Pancreas (tissue), 10 donors: ENCODE results near the gene IL33. TPM values are rescaled to one million over a fixed set of nuclear protein-coding genes. Genes with fewer than 3 reads are reported as not detected.
A peak's percentile ranks its signal among the peaks of the same experiment; 100 is the strongest.

Experiments used
- ATAC-seq, 4 donors: fragments of 200-7000 bp; cut with Tn5 transposase; one replicate each; pipeline versions ENCODE4 v1.8.0 to v1.9.1; 2020; ENCODE audit warnings: mild to moderate bottlenecking in 4 of 4, moderate library complexity in 4 of 4
- DNase-seq, 6 donors: peaks; one replicate each; pipeline ENCODE4 v3.0.0-alpha.2; 2020
- FAIRE-seq: peaks from 2 replicates; lab custom pipeline; 2012; peaks lifted over from hg19 to GRCh38; lab: Jason Lieb, UNC
- H3K27ac ChIP-seq, 4 donors: fragments of 200-600 bp; sonication (generic); 1 replicate in 3 of 4; 2 replicates in 1 of 4; pipeline versions ENCODE4 v1.5.0 to v1.8.0; 2020
- H3K27me3 ChIP-seq, 4 donors: fragments of 200-600 bp; one replicate each; pipeline ENCODE4 v1.8.0; 2021
- H3K36me3 ChIP-seq, 3 donors: fragments of 200-600 bp; sonication (generic) in 1 of 3; one replicate each; pipeline versions ENCODE4 v1.5.0 to v1.8.0; 2020 to 2021
- H3K4me1 ChIP-seq, 3 donors: fragments of 200-600 bp; one replicate each; pipeline ENCODE4 v1.8.0; 2021
- H3K4me3 ChIP-seq, 4 donors: fragments of 200-600 bp; sonication (generic) in 2 of 4; one replicate each; pipeline versions ENCODE4 v1.5.0 to v1.8.0; 2020 to 2021
- H3K9me3 ChIP-seq, 4 donors: fragments of 200-600 bp; one replicate each; pipeline ENCODE4 v1.8.0; 2021
- CTCF ChIP-seq, 4 donors: fragments of 200-600 bp; sonication (generic) in 3 of 4; IDR thresholded peaks; one replicate each; pipeline versions ENCODE4 v1.5.0 to v1.8.0; 2021; ENCODE audit warnings: antibody characterized with exemption in 4 of 4
- WGBS, 2 donors: extraction: QIAGEN DNeasy Blood & Tissue Kit; methylation state at CpG; one replicate each; pipeline ENCODE4 v1.1.7; 2013; 5-methylcytosine and 5-hydroxymethylcytosine counted together
- intact Hi-C, 3 donors: fragments of 100-400 bp; cut with DNase I; formaldehyde crosslinking; loops; one replicate each; pipeline versions ENCODE4 v1.11.1 to v1.14.2; 2022
- polyA plus RNA-seq, 2 donors: library from polyadenylated mRNA; stranded (reverse); fragments of 200-250 nt; gene quantifications; one replicate each; pipeline ENCODE4 v1.2.3, GENCODE V29; 2013
- total RNA-seq, 6 donors: library from RNA; stranded (reverse); fragmentation: NEBNext Ultra II Directional in 4 of 6; extraction: Animal tissue kit (Norgen Biotek cat#: 25700) in 4 of 6; gene quantifications; one replicate each; pipeline versions ENCODE4 v1.2.1 to v1.2.4, GENCODE V29; 2021 to 2023
- donor health status: healthy with polysubstance abuse.
- donor health status: DM: no; HTN: no; CAD: no; lungs with moderate emphysema.
- donor health status: DM: no; HTN: no; CAD: no.
- donor health status: control.
- donor health status: control.
- donor health status: Bipolar disorder and iron deficiency.
- donor health status: DM: yes; HTN: yes; CAD: no.
- donor health status: DM: no; HTN: no; CAD: no.
- donor health status: DM: no; HTN: no; CAD: no.
- donor health status: DM: yes; HTN: yes; CAD: no.

IL33 gene
- total and polyA plus RNA-seq, 8 donors = 1.7 to 5.7 (median 3.9) TPM

GRCh38 chr9:6230037-6230780 lies 14.6 kb downstream of the IL33 start:
- peak in 3 of 4 donors; percentile 4 to 19 (median 14) for ATAC-seq
- Histone ChIP-seq H3K9me3 (no peaks in the 10 kb centered on the region), H3K4me3 (no peak overlapping the region), H3K27me3 (no peaks in the 10 kb centered on the region), H3K36me3 (no peaks in the 10 kb centered on the region), H3K4me1 (peaks cover 20 to 22% (median 21%) of the 10 kb centered on the region in 3 donors), H3K27ac (no peak overlapping the region)
- no peak for DNase-seq
- 58 to 66% methylated on average over 2 of the region's 2 CpGs for WGBS, 2 donors
- intact Hi-C loops = no loop called here
- no peak for TF ChIP-seq CTCF (IDR thresholded peaks at IDR 0.05)
- FAIRE-seq = no peak

- Histone ChIP-seq H3K27ac (no peak overlapping the region), H3K36me3 (no peaks in the 10 kb centered on the region)
- no peak for ATAC-seq
Measured at GRCh38 chr9:6232336-6232945, 16.8 kb downstream of the IL33 start.

GRCh38 chr9:6234014-6234413 lies 18.4 kb downstream of the IL33 start:
- H3K4me3 ChIP-seq = no peak overlapping the region
- WGBS, 2 donors = 54 to 69% methylated on average over 1 of the region's 1 CpG
- H3K27ac ChIP-seq = no peak overlapping the region
- no peaks in the 10 kb centered on the region for H3K27me3 ChIP-seq
- H3K9me3 ChIP-seq = no peaks in the 10 kb centered on the region
- no peak for TF ChIP-seq CTCF (IDR thresholded peaks at IDR 0.05)
- H3K36me3 ChIP-seq = no peaks in the 10 kb centered on the region
- intact Hi-C loops = no loop called here
- peaks cover 12 to 21% (median 19%) of the 10 kb centered on the region in 3 donors for H3K4me1 ChIP-seq
- DNase-seq = no peak
- FAIRE-seq = no peak
- ATAC-seq = no peak

More at GRCh38 chr9:6232336-6232945, 16.8 kb downstream of the IL33 start:
- no peak for FAIRE-seq
- TF ChIP-seq CTCF (IDR thresholded peaks at IDR 0.05) = no peak
- Histone ChIP-seq H3K27me3 (no peaks in the 10 kb centered on the region), H3K9me3 (no peaks in the 10 kb centered on the region), H3K4me3 (no peak overlapping the region), H3K4me1 (peaks cover 13 to 17% (median 15%) of the 10 kb centered on the region in 3 donors)
- no peak for DNase-seq
- intact Hi-C loops = no loop called here

- Histone ChIP-seq H3K4me3 (no peak overlapping the region), H3K27me3 (no peaks in the 10 kb centered on the region), H3K27ac (no peak overlapping the region), H3K36me3 (no peaks in the 10 kb centered on the region), H3K4me1 (peaks cover 3 to 17% (median 8%) of the 10 kb centered on the region in 3 donors), H3K9me3 (no peaks in the 10 kb centered on the region)
- ATAC-seq = no peak
- intact Hi-C loops = no loop called here
- DNase-seq = no peak
- FAIRE-seq = no peak
- no peak for TF ChIP-seq CTCF (IDR thresholded peaks at IDR 0.05)
- 54 to 55% methylated on average over 2 of the region's 2 CpGs for WGBS, 2 donors
Measured at GRCh38 chr9:6237267-6237666, 21.7 kb downstream of the IL33 start.

GRCh38 chr9:6239048-6239461 lies 23.4 kb downstream of the IL33 start:
- Histone ChIP-seq H3K36me3 (no peaks in the 10 kb centered on the region), H3K4me1 (peaks cover 3 to 17% (median 8%) of the 10 kb centered on the region in 3 donors), H3K4me3 (no peak overlapping the region), H3K9me3 (no peaks in the 10 kb centered on the region), H3K27ac (no peak overlapping the region), H3K27me3 (no peaks in the 10 kb centered on the region)
- 24 to 29% methylated on average over 5 of the region's 5 CpGs for WGBS, 2 donors
- no peak for TF ChIP-seq CTCF (IDR thresholded peaks at IDR 0.05)
- intact Hi-C loops = no loop called here
- DNase-seq = no peak
- no peak for FAIRE-seq
- peak; percentile 68 to 85 (median 74) for ATAC-seq
